GM18858 (cell line): Measurements from ENCODE around the gene ADARB2.

ENCODE experiments used
- ATAC-seq: cut with Tn5 transposase; IDR thresholded peaks from one replicate; pipeline ENCODE4 v1.9.1; 2021; ENCODE audit not compliant: unreplicated experiment

Gene ADARB2

DNA sequence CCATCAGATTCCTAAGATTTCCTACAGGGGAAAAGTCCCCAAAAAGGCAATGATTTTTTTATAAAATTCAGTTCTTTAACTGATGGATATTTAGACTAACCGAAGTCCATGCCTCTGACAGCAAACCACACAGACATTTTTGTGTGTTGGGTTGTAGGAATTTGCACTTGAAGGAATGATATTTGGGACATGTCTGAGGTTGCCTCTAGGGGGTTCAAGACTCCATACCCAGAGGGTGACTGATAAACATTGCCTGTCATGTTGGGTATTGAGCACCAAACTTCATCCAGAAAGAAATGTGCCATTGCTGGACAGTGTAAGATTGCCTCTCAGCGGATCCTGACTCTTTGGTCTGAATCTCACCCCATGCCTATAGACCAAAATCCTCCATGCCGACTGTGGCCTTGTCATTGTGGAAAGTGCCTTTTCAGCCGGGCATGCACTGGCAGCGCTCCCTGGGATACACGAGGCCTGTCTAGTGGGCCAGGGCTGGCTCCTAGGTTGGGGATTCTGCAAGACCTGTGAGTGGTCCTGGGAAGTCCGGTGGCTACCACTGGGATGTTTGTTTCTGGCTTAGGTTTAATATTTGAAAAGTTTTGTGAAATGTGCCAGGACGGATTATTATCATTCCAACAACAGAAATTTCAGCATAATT, 428.2 kb downstream of the ADARB2 start:
- ATAC-seq, result no peak

DNA sequence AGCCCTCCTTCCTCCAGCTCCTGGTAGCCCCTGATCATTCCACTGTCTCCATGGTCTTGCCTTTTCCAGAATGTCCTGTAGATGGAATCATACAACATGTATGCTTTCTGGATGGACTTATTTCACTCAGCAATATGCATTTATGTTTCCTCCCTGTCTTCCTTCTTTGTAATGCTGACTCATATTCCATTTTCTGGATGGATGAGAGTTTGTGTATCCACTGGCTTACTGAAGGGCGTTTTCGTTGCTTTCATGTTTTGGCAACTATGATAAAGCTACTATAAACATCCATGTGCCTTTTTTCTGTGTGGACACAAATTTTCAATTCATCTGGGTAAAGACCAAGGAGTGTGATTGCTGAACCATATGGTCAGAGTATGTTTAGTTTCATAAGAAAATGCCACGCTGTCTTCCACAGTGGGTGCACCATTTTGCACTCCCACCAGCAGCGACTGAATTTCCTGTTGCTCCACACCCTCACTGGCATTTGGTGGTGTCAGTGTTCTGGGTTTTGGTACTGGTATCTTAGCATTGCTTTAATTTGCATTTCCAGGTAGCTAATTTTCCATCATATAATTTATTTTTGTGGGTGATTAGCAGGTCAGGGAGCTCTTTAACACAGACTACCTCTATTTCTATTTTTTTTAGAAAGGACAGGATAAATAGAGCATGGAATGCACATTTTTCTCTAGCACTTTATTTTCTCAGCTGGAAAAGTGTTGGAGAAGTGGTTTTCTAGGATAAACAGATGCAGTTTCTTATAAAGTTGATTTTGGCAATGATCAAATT, 429.0 kb downstream of the ADARB2 start:
- ATAC-seq, result no peak

DNA sequence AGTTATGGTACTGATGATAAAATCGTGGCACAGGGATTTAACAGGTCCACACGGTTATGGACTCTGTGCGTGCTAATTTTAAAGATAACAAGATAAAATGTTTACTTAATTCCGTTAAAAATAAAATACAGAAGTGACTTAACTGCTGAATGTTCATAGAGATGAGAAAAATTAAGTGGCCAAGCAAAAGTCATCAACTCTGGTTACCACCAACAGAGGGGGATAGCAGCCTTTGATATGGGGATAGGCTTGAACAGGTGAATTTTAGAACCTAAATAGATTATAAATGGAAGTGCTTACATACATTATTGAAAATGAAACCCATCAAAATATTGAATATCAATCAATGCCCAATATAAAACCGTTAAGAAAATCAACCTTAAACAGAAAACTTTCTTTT, 436.2 kb downstream of the ADARB2 start:
- ATAC-seq, result no peak

DNA sequence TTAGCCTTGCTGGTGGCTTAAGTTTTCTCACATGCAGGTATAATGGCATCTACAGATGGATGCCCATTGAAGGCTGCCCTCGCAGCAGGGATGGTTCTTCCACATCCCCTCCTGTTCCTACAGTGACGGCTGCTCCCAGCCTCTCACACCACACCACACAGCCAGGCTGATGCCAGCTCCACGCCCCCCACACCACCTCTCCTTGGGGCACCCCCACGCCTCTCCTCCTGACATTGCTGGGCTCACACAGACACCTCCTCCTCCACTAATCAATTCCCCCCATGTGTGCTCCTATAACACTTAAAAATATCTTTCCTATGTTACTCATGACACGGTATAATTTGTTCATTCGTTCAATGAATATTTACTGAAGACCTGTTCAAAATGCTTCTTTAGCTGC, 437.1 kb downstream of the ADARB2 start:
- ATAC-seq, result no peak

DNA sequence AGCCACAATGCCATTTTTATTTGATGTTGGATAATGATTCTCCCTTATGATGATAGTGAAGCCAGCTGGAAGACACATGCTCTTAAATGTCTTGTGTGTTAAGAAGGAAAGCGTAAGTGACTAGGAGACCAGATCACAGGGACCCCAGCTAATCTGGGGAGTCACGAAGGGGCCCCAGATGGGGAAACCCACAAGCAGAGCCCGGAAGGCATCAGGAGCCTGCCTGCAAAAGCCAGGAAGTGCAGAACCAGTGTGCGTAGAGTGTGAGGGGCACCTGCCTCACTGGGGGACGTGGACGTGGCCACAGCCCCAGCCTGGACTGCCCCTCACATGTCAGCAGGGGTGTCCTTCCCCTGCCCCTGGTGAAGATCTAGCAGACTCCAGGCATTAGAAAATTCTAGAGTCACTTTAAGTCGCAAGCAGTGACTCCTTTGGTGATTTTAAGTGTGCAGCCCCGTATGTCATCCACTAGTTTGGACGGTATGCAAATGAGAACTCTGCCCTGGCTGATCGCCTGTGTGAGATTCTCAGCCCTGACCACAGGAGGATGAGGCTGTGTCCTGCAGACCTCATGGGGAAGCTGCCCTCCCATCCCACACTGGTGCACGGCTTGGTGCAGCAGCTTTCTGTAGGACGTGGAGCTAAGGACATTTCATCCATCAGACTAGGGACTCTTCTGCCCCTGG, 438.1 kb downstream of the ADARB2 start:
- ATAC-seq, result no peak

DNA sequence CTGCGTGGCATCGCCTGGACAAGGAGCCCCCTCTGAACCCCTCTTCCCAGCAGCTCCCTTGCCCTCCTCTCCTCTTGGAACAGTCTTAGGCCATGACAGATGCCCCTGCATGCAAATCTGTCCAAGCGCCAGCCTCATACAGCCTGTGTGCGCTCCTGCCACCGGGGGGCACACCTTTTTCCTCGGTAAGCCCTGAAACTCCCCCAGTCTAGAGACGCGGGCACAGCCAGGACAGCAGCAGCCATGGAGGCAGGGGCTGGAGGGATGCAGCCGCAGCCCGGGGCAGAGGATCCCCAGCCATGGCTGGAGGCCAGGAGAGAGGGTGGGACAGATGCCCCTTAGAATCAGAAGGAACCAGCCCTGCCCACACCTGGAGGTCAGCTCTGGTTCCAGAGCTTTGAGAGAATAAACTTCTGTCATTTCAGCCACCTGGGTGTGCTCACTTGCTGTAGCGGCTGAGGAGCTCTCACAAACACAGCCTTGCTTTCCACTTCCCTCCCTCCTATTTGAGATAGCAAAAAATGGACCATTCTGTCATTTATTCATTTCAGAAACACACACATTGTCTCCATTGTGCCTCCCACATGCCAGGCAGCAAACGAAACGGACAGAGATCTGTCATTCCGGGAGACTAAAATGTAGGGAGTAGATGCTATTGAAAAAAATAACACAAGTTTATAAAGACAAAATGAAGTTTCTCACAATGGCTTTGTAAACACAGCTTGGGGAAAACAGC, 439.6 kb downstream of the ADARB2 start:
- ATAC-seq, result no peak

DNA sequence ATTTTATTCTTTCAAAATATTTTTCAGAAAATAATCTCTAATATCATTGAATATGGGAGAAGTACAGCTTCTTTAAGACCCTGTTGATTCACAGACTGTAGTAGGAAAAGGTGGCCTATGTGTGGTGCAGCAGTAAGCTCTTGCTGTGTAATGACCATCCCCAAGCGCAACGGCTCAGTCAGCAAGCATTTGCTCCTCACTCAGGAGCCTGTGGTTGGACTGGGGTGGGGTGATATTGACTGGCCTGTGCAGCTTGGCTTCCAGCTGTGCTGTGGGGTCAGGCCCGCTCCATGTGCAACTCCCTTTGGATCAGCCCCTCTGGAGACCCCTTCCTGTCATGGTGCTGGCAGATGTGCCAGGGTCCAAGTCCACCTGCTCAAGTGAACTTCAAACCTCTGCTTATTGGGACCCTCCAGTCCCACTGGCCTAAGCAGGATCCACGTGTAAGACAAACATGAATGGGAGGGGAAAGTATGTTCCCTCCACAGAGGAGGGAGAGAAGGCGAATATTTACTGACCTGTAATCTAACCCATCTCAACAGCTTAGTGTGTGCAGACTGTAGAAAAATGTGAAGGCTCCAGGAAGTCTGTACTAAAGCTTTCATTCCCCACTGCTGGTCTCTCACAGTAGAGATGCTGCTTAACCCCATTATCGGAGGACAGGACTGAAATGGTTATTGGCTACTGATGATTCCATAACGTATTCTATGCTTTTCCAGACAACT, 441.4 kb downstream of the ADARB2 start:
- ATAC-seq, result no peak

DNA sequence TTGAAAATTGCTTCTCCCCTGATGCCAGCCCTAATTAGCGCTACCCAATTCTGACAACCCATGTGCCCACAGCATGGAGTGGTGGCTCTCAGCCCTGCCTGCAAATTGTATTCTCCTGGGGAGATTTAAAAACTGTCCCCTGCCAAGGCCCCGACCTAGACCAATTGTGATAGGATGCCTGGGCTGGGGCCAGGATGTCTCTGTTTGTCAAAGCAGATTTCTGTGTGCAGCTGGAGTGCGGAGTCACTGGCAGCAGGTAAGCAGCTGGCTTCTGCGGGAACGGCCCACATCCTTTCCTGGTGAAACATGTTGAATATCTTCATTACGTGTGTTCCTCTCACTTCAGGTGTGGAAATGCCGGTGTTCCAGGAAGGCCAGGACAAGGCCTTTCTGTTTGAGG, 442.6 kb downstream of the ADARB2 start:
- ATAC-seq, result no peak

DNA sequence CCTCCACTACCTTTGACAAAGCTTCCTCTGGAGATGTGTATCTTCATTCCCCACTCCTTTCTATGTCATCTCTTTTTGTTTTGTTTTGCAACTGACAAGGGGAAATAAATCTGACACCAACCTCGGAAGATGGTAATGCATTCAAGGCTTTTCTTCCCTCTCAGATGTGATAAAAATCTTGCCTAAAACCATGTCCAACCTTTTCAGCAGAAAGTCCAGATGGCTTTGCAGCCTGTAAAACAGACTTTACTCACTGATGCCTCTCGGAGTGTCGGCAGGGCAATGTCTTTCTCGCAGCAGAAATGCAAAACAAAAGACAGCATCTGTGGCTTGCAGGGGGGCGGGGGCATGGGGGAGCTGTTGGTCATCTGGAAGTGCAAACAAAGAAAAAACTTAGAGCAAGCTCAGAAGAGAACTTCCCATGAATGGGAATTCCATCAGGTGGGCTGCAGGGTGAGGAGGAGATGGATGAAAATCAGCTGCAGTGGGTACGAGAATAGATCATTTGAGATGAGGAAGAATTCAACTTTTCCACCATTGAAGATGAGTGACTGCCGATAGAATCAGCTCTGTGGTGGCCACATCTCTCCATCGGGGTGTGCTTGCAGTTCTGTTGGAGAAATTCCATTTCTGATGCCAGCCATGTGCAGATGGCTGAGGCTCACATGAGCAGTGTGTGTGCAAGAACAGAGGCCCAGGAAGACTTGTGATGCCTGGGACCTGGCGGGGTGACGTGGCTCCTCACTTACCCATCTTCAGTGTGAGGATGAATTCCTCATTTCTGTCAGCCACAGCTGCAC, 443.5 kb downstream of the ADARB2 start:
- no peak for ATAC-seq

DNA sequence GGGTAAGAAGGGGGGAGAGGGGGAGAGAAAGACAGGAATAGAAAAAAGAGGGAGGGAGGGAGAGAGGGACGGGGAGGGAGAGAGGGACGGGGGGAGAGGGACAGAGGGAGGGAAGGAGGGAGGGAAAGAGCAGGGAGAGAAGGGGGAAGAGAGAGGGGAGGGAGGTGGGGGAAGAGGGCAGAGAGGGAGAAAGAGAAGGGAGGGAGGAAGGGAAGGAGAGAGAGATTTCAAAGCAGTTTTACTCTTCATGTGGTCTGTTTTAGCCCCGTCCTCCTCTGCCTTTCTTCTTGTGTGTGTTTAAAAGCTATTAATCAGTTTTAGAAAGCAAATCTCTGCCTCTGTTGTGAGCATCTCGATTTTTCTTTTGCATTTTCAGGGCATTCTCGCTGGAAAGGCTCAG, 444.2 kb downstream of the ADARB2 start:
- no peak for ATAC-seq

DNA sequence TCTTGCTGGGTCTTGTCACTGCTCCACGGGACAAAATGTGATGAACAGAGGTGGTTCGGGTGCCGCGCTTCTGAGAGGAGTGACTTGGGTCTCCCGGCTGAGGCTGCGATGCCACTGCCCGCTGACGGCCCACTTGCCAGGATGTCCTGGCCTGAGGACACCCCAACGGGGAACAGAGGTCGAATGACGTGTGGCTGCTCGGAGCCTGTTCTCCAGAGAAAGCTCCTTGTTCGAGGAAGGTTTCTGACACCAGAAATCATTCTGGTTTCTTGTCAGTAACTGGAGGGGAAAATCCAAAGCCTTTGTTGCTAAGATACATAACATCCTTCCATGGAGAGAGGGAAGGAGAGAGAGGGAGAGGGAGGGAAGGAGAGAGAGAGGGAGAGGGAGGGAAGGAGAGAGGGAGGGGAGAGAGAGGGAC, 444.7 kb downstream of the ADARB2 start:
- no peak for ATAC-seq

DNA sequence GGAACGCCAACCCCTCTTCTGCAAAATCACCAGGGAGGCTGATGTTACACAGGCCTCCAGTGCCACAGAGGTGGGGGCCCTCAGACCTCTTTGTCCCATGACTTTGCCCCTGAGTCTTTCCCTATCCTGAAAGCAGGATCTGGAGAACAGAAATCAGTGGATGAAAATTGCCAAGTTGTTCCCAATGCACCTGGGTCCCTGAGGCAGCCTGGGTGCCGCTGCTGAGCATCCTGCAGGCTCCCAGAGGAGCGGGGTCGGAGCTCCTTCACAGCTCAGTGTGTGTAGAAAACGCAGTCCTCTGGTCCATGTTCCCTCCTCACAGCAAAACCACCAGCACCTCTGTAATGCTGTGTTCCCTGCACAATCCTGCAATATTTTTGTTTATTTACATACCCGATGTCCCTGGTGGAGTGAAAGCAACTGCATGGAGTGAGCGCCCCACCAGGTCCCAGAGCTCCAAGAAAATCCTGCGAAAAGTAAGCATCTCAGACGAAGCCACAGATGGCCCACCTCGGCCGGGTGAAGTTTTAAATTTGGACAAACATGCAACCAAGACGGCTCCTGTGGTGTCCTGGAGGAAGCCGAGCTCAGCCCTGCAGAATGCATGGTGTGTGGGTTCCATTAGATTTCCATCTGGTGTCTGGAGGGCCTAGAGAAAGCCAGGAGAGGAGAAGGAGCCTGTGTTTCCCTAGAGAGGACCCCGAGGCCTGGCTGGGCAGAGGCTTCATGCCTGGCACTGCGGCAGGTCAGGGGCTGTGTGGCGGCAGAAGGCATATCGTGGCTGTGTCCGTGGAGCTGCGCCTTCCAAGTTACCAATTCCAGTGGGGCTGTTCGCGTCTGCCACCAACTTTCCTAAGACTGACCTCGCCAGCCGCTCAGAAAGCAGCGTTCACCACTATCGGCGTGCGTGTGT, 445.9 kb downstream of the ADARB2 start:
- no peak for ATAC-seq

DNA sequence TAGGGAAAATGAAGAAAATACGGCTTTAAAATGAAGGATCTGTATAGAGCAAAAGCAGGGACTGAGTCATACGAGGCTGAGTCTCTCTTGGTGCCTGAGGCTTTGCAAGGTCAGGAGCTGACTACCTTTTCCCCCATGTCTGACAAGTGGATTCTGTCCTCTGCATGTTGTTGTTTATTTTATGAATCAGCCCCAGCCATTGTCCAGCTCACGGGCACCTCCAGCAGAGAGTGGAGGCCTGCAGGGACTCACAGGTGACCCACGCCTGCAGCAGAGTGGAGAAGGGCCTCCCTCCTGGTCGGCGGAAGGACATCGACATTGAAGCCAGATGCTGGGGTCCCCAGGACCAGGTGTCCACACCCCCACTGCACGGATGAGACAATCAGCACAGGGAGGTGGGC, 447.3 kb downstream of the ADARB2 start:
- no peak for ATAC-seq

DNA sequence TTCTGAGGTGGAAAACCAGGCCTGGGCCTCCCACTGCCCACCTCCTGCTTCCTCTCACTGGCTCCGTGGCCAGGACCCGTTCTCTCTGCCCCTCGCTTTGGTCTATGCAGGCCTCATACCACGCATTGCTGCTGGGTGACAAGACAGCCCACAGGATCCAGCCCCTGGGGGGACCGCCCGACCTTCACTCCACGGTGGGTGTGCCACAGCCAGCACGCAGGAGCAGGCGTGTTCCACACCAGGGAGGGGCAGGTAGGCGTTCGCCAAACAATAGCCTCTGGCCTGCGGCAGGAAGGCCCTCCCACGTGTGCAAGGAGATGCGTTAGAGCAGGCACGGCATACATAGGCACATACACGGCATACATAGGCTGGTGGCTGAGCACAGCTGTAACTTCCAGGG, 447.7 kb downstream of the ADARB2 start:
- no peak for ATAC-seq

DNA sequence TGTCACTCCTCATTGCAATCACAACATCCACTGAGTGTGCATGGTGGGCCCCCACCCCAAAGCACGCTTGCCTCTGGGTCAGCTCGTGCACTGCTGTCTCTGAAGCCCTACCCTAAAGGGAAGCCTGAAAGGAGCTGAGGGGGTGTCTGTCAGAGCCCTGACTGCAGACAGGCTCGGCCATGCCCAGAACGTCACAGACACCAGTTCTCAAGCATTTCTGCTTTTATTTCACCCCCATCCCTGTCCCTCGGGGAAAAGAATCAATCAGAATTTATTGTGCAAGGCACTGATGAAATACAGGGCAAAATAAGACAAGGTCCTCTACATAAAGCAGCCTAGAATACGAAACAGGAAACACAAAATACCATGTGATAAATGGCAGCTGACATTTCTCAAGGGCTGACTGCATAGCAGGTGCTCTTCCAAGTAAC, 449.3 kb downstream of the ADARB2 start:
- no peak for ATAC-seq

DNA sequence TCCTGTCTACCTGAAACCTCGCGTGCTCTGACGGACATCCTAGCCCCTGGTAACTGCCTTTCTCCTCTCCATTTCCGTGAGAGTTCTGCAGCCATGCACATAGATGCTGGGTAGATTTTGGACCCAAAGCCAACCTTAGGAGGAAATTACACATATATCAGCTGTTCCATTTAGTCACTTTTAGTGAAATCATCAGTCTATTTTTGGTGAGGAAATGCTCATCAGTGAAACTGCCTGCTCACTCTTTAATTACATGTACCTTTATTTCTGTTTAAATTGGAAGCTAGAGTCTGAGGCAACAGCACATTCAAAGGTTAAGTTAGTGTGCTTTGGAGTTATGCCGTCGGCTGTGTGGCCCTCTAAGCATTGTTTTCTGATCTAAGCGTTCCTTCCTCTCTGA, 449.8 kb downstream of the ADARB2 start:
- ATAC-seq, result no peak

DNA sequence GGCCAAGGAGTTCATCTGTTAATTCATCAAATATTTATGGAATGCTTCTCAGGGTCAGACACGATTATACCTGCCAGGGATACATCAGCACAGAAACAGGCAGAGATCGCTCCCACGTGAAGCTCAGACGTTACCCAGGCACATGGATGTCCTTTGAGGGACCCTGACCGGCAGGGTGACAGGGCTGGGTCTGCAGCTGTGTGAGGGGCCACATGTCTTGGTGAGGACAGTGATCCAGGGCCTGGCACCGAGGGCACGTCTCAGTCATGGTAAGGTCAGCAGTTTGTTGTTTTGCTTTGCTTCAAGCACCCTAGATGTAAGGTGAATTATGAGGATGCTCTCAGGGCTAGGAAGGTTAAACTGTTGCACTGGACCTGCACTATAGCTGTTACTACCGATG, 453.2 kb downstream of the ADARB2 start:
- ATAC-seq, result no peak

DNA sequence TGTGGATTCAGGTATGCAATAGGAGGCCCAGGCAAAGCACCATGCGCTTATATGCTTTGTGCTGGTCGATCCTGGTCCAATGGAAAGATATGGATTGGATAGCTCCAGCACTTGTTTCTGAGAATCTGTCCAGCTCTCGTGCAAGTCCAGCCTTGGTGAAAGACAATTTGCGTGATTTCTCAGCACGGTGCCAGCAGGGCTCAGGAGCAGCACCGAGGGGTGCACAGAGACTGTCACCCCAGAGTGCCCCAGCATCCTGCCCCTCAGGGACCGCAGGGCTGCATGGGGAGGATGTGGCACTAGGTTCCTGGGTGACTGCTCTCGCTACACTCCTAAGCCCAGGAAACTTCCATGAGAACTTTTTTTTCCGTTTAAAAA, 455.9 kb downstream of the ADARB2 start:
- ATAC-seq, result no peak
